Islet of Langerhans (tissue), 1 donor: ENCODE measurements around the gene ARRB2.

Source experiments
- FAIRE-seq: peaks from one replicate; lab custom pipeline; 2011; peaks lifted over from hg19 to GRCh38; lab: Jason Lieb, UNC

Gene ARRB2

DNA sequence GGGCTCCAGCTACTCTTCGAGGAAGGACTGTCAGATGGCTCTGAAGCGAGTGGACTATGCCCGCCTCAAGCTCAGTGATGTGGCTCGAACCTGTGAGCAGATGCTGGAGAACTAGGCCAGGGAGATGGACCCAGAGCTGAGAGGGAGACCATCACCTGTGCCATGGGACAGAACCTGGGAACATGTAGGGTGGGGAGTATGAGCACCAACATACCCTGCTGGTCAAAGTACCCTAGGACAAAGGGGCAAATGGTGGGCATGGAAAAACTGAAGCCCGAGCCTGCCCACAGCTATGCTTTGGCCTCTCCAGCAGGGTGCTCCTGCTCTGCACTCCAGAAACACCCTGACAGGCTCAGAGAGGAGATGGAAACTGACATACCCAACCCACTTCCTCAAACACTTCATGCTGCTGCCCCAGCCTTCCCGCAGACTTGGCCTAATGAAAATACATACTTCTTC, 22.7 kb downstream of the ARRB2 start:
- FAIRE-seq: no peak

DNA sequence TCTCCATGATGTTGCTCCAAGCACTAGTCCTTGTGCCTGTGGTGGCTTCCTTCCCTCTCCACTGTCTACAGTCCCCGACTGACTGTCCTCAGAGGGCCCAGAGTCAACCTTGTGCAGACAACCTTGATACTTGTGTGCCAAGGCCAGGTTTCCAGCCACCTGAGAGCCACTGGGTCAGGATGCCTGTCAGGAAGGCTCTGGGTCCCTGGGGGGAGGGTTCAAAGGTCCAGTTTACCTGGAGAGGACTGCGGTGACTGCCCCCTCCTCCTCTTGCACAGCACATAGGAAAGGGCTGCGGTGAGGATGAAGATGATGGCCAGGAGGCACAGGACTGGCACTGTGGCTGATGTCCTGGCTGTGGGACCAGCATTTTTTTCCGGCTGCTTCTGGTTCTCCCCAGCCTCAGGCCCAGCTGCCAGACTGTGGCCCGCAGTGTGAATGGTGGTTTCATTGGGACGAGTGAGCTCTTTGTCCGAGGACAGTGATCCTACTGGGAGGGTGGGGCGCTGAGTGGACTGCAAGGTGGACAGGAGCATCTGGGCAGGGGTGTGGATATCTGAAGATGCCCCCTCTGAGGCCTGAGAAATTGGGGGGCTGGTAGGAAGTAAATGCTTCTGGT, 24.5 kb downstream of the ARRB2 start:
- FAIRE-seq: no peak

DNA sequence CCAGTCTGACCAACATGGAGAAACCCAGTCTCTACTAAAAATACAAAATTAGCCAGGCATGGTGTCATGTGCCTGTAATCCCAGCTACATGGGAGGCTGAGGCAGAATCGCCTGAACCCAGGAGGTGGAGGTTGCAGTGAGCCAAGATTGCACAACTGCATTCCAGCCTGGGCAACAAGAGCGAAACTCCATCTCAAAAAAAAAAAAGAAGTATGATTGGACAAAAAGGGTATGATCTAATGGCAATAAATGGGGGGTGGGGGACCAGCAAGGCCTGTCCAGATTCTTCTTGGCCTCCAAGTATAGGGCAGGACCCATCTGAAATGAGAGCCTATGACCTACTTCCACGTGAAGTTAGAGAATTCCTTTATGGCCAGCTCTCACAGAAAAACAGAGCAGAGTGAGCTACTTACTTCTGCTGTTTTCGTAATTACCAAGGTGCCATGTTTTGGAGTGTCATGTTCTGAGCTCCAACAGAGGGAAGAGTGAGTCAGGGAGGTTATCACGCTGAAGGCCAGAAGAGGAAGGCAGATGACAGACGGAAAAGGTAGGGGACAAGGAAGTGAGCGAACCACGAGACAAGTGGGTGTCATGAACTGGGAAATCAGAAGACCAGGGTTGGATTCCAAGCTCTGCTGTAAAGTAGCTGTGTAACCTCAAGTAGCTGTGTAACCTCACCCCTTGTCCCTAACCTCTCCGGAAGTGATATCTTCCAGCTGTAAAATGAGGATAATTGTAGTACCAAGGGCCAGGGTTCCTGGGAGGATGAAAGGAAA, 25.6 kb downstream of the ARRB2 start:
- FAIRE-seq: no peak

DNA sequence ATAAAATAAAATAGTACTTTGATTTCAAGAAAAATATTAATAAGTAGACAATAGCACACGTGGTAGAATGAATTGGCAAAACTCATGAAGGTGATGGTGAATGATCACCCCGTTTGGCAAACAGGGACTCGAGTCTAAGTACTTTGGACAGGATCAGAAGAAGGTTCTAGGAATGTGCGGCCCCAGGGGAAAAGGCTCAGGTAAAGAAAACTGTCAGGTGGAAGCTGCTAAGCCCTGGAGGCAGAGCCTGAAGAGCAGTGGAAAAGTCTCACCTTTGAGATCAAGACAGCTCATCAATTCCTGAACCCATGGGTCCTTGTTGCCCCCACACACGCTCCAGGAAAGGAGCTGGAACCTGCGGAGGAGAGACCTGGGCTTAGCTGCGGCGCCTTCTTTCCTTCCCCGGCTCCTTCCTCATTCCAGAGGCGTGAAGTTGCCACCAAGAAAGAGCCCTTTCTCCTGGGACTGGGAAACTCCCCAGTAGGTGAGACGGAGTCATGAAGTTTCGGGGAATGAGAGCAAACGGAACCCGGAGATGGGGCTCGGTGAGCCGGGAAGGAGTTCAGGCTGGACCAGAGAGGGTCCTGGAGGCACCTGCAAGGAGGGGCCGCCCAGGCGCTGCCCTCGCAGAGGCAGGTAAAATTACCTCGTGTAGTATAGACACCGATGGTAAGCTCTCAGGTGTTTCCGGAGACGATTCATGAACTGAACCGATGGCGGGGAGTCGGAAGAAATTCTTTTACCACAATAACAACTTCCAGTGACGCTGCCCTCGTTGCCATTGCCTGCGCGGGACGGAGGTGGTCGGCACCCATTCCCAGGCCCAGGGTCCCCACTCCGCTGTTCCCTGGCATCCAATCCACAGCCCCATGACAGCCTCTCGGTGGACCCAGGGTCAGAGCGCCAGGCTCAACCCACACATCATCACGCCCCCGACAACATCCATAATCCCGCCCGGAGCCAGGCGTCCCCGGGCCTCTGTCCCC, 28.0 kb downstream of the ARRB2 start:
- no peak for FAIRE-seq

DNA sequence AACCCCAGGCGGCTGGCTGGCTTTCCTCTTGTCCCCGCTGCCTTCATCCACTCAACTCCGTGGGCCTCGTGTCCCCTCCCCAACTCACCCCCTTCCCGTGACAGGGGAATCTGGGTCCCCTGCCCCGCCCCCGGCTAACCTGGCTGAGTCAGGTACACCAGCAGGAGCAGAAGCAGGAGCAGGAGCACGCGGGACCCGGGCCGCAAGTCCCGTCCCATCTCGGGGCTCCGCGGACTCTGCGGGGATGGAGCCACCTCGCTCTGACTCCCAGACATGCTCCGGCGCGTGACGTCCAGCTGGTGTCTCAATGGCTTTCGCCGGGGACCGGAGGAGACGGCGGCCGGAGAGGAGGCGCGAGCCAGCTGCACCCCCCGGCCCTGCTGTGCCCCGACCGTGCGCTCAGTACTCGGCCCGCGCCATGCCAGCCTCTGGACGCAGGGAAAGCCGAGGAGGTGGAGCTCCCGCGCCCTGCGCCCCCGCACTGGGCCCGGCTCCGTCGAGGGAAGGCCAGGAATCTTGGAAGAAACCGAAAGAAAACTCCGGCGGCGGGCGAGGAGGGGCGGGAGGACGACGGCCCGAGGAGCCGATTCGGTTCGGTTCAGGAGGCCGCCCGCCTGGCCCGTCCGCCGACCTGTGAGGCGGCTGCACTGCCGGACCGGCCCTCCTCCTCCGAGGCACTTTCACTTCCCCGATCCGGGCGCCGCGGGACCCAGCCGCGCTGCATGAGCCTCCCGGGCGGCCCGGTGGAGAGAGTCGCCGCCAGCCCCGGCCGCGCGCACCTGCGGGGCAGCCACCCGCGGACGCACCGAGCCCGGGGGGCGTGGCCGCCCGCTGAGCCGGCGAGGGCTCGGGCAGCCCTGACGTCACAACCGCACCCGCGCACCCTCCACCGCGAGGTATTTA, 28.9 kb downstream of the ARRB2 start, which contains the start of the genes CXCL16 and ZMYND15:
Gene CXCL16, minus strand, starts transcription at position 807 of the 903 bp plus-strand sequence. Its CDS starts 589 bp downstream, at position 218.
Gene ZMYND15, plus strand, starts transcription at position 712 of the 903 bp plus-strand sequence. CDS start 716 bp downstream, outside the sequence.
- no peak for FAIRE-seq

DNA sequence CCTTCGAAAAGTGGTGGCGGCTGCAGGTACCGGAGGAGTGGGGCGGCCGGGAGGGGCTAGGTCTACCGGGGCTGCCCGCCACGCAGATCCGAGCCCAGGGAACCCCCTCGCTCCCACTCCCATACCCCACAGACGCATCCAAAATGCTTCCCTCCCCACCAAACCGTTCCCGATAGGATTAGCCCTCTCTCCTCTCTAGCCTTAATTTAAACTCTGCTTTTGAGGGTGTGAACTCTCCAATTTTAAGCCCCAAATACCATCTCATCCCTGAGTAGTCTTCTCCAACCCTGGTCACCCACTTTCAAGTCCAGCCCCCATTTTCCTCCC, 29.6 kb downstream of the ARRB2 start:
- FAIRE-seq: no peak

DNA sequence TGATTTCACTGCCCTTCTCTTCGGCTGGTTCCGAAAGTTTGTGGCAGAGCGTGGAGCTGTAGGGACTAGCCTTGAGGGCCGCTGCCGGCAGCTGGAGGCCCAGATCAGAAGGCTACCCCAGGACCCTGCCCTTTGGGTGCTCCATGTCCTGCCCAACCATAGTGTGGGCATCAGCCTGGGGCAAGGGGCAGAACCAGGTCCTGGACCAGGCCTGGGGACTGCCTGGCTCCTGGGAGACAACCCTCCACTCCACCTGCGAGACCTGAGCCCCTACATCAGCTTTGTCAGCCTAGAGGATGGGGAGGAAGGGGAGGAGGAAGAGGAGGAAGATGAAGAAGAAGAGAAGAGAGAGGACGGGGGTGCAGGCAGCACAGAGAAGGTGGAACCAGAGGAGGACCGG, 30.2 kb downstream of the ARRB2 start:
- FAIRE-seq: no peak

DNA sequence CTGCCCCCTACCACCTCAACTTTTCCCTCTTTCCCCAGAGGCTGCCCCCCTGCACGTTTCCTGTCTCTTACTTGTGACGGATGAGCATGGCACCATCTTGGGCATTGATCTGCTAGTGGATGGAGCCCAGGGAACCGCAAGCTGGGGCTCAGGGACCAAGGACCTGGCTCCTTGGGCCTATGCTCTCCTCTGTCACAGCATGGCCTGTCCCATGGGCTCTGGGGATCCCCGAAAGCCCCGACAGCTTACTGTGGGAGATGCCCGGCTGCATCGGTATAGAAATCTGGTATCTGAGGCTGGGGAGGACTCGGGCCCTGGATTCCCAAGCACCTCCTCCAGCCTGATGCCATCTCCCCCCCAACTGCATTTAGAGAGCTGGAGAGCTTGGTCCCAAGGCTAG, 31.1 kb downstream of the ARRB2 start:
- no peak for FAIRE-seq

DNA sequence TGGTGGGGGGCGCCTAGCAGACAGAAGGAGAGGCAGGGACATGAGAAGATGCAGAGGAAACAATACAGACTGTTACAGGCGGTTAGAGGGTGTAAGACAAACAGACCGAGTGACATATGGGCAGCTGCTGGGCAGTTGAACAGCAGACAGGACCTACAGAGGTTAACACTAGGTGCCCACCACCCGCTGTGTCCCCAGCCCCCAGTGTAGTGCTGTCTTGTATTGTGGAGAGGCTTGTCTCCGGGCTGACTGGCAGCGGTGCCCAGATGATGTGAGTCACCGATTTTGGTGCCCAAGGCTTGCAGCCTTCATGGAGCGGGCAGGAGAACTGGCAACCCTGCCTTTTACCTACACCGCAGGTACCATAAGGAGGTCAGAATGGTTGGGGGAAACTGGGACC, 31.7 kb downstream of the ARRB2 start:
- FAIRE-seq: no peak

DNA sequence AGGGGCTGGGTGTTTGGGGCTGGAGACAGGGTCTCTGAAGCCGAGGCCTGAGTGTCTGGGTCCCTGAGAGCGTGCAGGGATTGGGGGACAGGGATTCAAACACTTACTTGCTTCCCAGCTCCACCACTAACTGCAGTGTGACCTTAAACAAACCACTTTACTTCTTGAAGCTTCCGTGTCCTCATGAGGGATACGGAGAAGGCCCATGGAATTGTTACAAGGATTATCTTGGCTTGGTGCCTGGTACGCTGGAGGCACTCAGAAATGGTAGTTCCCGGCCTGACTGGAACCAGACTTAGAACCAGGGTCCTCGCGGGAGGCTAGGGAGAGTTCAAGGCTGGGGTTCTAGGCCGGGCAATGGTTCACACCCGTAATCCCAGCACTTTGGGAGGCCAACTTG, 32.2 kb downstream of the ARRB2 start:
- no peak for FAIRE-seq

DNA sequence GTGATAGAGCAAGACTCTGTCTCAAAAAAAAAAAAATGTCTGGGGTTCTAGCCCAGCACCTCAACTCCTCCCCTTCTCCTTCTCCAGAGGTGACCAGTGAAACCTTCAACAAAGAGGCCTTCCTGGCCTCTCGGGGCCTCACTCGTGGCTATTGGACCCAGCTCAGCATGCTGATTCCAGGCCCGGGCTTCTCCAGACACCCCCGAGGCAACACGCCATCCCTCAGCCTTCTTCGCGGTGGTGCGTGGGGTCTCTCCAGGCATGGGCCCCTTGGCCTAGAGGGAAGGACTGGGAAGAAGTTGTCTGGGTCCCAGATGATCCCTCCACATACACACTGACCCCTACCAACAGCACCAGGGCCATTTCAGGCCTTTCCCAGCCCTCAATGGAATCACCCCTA, 32.8 kb downstream of the ARRB2 start:
- FAIRE-seq: no peak

DNA sequence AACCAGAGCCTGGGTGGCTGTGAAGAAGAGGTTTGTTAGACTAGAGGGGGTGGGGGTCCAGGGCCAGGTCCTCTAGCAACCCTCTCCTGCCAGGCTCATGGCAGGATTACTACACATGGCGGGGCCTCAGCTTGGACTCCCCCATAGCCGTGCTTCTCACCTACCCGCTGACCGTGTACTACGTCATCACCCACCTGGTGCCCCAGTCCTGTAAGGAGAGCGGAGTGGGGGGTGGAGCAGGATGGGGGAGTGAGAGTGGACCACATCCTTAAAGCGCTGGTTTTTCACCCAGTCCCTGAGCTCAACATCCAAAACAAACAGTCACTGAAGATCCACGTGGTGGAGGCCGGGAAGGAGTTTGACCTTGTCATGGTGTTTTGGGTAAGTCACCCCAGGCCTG, 33.5 kb downstream of the ARRB2 start:
- FAIRE-seq: no peak

DNA sequence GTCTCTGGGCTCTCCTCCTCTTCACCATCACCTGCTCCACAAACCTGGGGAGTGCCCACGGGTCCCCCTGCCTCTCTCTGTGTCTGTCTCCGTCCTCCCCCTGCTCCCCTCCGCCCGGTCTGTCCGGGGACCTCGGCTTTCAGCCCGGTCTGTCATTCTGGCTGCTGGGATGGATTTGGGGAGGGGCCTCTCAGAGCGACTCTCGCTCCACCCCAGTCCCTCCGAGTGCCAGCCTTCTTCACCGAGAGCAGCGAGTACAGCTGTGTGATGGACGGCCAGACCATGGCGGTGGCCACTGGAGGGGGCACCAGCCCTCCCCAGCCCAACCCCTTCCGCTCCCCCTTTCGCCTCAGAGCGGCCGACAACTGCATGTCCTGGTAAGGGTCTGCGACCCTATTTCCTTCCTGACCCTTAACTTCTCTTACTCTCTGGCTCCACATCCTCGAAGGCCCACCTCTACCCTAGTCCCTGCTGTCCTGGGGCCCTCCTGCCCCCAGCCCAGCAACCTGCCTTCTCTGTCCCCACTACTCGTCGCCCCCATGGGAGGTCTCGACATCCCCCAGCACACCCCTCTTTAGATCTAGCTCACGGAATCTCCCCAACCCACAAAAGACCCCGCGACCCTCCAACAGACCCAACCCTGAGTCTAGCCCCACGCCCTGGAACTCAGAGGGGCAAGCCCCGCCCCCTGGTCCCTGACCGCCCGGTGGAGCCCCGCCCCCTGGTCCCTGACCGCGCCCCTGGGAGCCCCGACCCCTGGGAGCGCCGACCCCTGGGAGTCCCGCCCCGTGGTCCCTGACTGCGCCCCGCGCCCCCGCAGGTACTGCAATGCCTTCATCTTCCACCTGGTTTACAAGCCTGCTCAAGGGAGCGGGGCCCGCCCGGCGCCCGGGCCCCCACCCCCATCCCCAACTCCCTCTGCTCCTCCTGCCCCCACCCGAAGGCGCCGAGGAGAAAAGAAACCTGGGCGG, 34.9 kb downstream of the ARRB2 start:
- no peak for FAIRE-seq

DNA sequence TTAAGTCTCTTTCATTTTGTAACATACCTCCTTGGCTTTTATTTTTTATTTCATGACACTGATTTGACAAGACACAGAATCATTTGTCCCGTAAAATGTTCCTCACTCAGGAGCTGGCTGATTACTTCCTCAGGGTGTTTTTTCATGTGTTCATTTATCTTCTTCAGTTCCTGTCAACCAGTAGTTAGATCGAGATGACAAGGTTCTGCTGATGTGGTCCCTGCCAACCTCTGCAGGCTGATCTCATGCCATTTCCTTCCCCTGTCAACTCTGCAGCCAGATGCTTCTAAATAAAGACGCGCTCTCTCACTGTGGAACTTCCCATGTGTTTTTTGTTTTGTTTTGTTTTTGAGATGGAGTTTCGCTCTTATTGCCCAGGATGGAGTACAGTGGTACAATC, 37.4 kb downstream of the ARRB2 start:
- FAIRE-seq: no peak

DNA sequence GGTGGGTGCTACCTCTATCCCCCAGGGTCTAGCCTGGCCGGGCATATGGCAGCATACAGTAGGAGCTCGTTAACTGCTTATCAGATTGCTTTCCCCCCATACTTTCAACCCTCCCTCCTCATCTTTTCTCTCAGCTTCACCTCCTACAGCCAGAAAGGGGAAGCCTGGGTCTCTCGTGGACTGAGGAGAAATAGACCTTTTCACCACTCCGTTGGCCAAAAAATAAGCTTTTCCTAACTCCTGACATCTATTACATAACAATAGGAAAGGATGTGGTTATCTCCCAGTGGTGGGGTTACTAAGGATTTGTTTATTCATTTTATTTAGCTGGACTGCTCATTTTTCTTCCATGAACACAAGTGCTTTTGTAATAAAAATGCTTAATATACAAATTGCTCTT, 38.3 kb downstream of the ARRB2 start:
- no peak for FAIRE-seq

DNA sequence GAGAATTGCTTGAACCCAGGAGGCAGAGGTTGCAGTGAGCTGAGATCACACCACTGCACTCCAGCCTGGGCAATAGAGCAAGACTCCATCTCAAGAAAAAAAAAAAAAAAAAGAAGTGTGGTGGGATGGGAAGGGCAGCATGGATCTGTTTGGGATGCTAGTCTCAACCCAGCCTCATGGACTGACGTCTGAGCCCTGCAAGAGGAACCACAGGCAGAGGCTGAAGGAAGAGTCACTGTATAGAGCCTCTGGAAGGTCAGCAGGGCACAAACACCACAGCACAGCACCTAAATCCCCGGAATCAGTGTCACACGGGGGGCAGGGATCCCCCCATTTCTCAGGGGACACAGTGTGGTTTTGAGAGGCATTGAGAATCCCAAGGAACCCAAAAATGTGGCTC, 40.2 kb downstream of the ARRB2 start:
- no peak for FAIRE-seq

DNA sequence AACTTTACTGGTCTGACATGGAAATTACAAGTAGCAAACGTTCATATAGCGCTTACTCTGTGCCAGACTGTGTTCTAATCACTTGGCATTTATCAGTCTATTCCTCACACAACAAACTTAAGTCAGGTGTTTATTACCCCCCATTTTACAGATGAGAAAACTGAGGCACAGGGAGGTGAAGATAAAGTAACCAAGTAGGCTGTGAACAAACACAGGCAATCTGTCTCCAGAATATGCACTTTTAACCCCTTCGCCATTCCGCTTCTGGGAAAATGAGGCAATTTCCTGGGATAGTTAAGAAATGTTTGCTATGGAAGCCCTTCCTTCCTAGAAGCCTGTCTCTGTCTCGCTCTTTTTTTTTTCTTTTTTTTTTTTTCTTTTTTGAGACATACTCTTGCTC, 41.5 kb downstream of the ARRB2 start:
- FAIRE-seq: no peak

DNA sequence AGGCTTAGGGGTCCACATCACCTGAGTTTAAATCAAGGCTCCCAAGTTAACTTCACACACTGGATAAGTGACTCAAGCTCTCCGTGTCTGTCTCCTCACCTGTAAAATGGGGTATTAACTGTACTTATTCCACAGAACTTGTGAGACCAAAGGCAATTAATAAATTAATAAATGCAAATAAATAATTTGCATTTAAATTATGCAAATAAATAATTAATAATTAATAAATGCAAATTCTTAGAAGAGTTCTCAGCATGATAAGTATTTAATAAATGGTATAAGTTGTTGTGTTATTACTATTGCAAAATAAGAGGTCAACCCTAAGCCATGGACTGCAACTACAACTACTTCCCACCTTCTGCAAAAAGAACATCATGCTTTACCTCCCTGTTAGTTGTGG, 43.0 kb downstream of the ARRB2 start:
- FAIRE-seq: no peak

DNA sequence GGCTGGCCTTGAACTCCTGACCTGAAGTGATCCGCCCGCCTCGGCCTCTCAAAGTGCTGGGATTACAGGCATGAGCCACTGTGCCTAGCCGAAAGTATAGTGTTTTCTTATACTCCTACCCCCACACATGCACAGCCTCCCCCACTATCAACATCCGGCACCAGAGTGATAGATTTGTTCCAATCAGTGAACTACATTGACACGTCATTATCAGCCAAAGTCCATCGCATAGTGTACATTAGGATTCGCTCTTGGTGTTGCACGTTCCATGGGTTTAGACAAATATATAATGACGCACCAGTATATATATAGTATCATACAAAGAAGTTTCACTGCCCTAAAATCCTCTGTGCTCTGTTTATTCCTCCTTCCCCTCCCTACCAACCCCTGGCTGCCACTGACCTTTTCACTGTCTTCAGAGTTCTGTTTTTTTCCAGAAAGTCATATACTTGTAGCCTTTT, 49.4 kb downstream of the ARRB2 start:
- FAIRE-seq: no peak

DNA sequence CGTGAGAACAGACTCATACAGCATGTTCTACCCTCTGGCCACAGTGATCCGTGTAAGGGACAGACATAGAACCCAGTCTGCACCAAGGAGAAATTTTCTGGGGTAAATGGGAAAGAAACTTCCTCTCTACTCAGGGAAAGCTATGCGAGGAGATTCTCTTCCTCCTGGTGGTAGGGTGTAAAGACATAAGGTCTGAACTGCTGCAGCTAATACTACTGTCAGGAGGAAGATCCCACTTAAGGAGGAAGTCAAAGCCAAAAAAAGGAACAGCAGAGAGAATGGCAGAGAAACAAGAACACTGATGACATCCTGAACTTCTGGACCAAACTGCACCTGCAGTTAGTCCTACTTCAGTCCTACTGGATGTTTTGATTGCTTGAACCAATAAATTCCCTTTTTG, 54.2 kb downstream of the ARRB2 start:
- no peak for FAIRE-seq
